ENCODE data around the gene ATG7.

Gene ATG7

DNA sequence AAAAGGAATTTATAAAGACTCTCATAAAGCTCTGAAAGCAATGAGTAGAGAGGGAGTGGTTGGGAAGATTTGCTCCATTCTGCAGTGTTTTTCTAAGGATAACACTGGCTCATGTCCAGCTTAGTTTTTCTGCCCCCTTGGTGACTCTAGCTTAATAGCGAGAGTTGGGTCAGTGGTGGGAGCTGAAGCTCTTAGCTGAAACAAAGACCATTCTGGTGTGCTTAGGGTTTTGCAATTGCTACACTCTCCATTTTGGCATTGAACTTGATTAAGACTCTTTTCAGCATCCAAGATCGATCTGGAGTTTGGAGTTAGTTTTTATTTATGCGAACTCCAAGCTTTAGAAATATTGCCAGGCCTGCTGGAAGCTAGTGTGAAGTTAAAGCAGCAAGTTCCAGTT is 98.0 kb downstream of the ATG7 start:
- peaks cover 4% of the 10 kb centered on the region; the same call in 1 of the 2 replicates for H3K4me1 ChIP-seq (ENCODE audit: control insufficient read depth, insufficient read depth, low read length)
- POLR2A ChIA-PET: no interaction called here
- no peak for TF ChIP-seq ZNF48 (tag by site-specific recombination; IDR thresholded peaks at IDR 0.05)
- no peak for TF ChIP-seq ZFP3 (tag by site-specific recombination; IDR thresholded peaks at IDR 0.05; ENCODE audit: low read depth)
- H3K27ac ChIP-seq (ENCODE audit: extremely low read depth, low read depth, low read length): no peak overlapping the region
- H3K36me3 ChIP-seq (ENCODE audit: control insufficient read depth in 2 of 2, insufficient read depth in 1 of 2, low read length in 2 of 2): peaks cover 9 to 25% of the 10 kb centered on the region in 2 experiments
- H3K4me3 ChIP-seq (ENCODE audit: low read depth, low read length): no peak overlapping the region
- H3K9me3 ChIP-seq (ENCODE audit: control insufficient read depth, insufficient read depth, low read depth, low read length): no peaks in the 10 kb centered on the region
- CTCF ChIA-PET: interaction anchor here (0.7 to 1.1 kb wide), 2 partner anchors 9 to 35 kb away, joined by 4 to 7 read pairs; no protein-coding TSS in a partner anchor

GRCh38 chr3:11370966-11371365 is 98.8 kb downstream of the ATG7 start:
- CTCF ChIA-PET: interaction anchor here (0.7 to 1.1 kb wide), 2 partner anchors 8 to 36 kb away, joined by 4 to 7 read pairs; no protein-coding TSS in a partner anchor
- Histone ChIP-seq H3K4me1 (ENCODE audit: control insufficient read depth, insufficient read depth, low read length) (peaks cover 4% of the 10 kb centered on the region; the same call in 1 of the 2 replicates), H3K27ac (ENCODE audit: extremely low read depth, low read depth, low read length) (no peak overlapping the region), H3K9me3 (ENCODE audit: control insufficient read depth, insufficient read depth, low read depth, low read length) (no peaks in the 10 kb centered on the region), H3K4me3 (ENCODE audit: low read depth, low read length) (no peak overlapping the region), H3K36me3 (ENCODE audit: control insufficient read depth in 2 of 2, insufficient read depth in 1 of 2, low read length in 2 of 2) (peaks cover 5 to 19% of the 10 kb centered on the region in 2 experiments)
- POLR2A ChIA-PET: no interaction called here
- TF ChIP-seq PRDM1 (tag by site-specific recombination; IDR thresholded peaks at IDR 0.05): no peak
- TF ChIP-seq, protein P1, sequence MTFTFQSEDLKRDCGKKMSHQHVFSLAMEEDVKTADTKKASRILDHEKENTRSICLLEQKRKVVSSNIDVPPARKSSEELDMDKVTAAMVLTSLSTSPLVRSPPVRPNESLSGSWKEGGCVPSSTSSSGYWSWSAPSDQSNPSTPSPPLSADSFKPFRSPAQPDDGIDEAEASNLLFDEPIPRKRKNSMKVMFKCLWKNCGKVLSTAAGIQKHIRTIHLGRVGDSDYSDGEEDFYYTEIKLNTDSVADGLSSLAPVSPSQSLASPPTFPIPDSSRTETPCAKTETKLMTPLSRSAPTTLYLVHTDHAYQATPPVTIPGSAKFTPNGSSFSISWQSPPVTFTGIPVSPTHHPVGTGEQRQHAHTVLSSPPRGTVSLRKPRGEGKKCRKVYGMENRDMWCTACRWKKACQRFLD (tag by site-specific recombination; IDR thresholded peaks at IDR 0.05): no peak
- TF ChIP-seq, protein P2, sequence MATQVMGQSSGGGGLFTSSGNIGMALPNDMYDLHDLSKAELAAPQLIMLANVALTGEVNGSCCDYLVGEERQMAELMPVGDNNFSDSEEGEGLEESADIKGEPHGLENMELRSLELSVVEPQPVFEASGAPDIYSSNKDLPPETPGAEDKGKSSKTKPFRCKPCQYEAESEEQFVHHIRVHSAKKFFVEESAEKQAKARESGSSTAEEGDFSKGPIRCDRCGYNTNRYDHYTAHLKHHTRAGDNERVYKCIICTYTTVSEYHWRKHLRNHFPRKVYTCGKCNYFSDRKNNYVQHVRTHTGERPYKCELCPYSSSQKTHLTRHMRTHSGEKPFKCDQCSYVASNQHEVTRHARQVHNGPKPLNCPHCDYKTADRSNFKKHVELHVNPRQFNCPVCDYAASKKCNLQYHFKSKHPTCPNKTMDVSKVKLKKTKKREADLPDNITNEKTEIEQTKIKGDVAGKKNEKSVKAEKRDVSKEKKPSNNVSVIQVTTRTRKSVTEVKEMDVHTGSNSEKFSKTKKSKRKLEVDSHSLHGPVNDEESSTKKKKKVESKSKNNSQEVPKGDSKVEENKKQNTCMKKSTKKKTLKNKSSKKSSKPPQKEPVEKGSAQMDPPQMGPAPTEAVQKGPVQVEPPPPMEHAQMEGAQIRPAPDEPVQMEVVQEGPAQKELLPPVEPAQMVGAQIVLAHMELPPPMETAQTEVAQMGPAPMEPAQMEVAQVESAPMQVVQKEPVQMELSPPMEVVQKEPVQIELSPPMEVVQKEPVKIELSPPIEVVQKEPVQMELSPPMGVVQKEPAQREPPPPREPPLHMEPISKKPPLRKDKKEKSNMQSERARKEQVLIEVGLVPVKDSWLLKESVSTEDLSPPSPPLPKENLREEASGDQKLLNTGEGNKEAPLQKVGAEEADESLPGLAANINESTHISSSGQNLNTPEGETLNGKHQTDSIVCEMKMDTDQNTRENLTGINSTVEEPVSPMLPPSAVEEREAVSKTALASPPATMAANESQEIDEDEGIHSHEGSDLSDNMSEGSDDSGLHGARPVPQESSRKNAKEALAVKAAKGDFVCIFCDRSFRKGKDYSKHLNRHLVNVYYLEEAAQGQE (tag by site-specific recombination; IDR thresholded peaks at IDR 0.05): no peak
- TF ChIP-seq ZNF548 (tag by site-specific recombination; IDR thresholded peaks at IDR 0.05): no peak
- TF ChIP-seq ZNF302 (tag by site-specific recombination; IDR thresholded peaks at IDR 0.05; ENCODE audit: low read depth): no peak
- TF ChIP-seq, protein P3, sequence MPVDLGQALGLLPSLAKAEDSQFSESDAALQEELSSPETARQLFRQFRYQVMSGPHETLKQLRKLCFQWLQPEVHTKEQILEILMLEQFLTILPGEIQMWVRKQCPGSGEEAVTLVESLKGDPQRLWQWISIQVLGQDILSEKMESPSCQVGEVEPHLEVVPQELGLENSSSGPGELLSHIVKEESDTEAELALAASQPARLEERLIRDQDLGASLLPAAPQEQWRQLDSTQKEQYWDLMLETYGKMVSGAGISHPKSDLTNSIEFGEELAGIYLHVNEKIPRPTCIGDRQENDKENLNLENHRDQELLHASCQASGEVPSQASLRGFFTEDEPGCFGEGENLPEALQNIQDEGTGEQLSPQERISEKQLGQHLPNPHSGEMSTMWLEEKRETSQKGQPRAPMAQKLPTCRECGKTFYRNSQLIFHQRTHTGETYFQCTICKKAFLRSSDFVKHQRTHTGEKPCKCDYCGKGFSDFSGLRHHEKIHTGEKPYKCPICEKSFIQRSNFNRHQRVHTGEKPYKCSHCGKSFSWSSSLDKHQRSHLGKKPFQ (tag by site-specific recombination; IDR thresholded peaks at IDR 0.05): no peak
- no peak for TF ChIP-seq PRDM4 (tag by site-specific recombination; IDR thresholded peaks at IDR 0.05)
- no peak for TF ChIP-seq ZNF169 (tag by site-specific recombination; IDR thresholded peaks at IDR 0.05)
- TF ChIP-seq TRIM28 (IDR thresholded peaks at IDR 0.05; ENCODE audit: borderline replicate concordance, low read length): no peak

DNA sequence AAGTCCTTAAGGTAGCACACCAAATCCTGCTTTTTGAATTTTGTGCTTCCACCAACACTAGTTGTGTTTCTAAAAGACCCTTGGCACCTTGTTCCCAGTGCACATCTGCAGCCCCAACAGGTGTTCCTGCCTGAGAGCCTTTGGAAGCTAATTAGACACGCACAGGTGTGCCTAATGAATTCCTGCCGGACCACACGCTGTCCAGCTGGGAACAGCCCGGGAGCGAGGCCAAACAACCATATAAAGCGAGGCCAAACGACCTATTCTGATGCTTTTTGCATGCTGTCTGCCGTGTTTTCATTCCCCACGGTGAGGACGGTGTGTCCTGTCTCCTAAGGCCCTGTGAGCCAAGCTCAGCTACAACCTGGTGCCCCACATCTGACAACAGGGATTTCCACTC is 99.5 kb downstream of the ATG7 start:
- peaks cover 4% of the 10 kb centered on the region; the same call in 1 of the 2 replicates for H3K4me1 ChIP-seq (ENCODE audit: control insufficient read depth, insufficient read depth, low read length)
- ChIA-PET POLR2A (no interaction called here), CTCF (no interaction called here)
- no peak overlapping the region for H3K27ac ChIP-seq (ENCODE audit: extremely low read depth, low read depth, low read length)
- no peaks in the 10 kb centered on the region for H3K9me3 ChIP-seq (ENCODE audit: control insufficient read depth, insufficient read depth, low read depth, low read length)
- peaks cover 0 to 19% of the 10 kb centered on the region in 2 experiments; a peak in 2 of 3 replicates for H3K36me3 ChIP-seq (ENCODE audit: control insufficient read depth in 2 of 2, insufficient read depth in 1 of 2, low read length in 2 of 2)
- H3K4me3 ChIP-seq (ENCODE audit: low read depth, low read length): no peak overlapping the region
- TF ChIP-seq ZNF501 (tag by site-specific recombination; IDR thresholded peaks at IDR 0.05) (no peak), ZNF548 (tag by site-specific recombination; IDR thresholded peaks at IDR 0.05) (no peak), ATF2 (tag by site-specific recombination; IDR thresholded peaks at IDR 0.05; ENCODE audit: low read depth) (no peak), ZNF266 (tag by site-specific recombination; IDR thresholded peaks at IDR 0.05; ENCODE audit: low read depth) (no peak), ZNF677 (tag by site-specific recombination; IDR thresholded peaks at IDR 0.05) (no peak), ZNF280C (tag by site-specific recombination; IDR thresholded peaks at IDR 0.05) (no peak)
